CD4-positive, alpha-beta T cell treated with Interleukin-12 subunit alpha and Interleukin-12 subunit beta, for 1 hour (primary cell): ENCODE results near the gene CLOCK.

ENCODE experiments used
- DNase-seq: peaks from one replicate; pipeline ENCODE4 v3.0.0-alpha.2; 2020

Gene CLOCK

GRCh38 chr4:55475394-55476243 is 71.1 kb downstream of the CLOCK start:
- no peak for DNase-seq

GRCh38 chr4:55469979-55470378 is 76.7 kb downstream of the CLOCK start:
- DNase-seq: no peak

GRCh38 chr4:55468724-55469123 is 78.0 kb downstream of the CLOCK start:
- DNase-seq: no peak

- no peak for DNase-seq
These were observed 80.7 kb downstream of the CLOCK start for GRCh38 chr4:55466001-55466400.

GRCh38 chr4:55458611-55459010 is 88.1 kb downstream of the CLOCK start:
- DNase-seq: no peak

GRCh38 chr4:55458164-55458563 is 88.5 kb downstream of the CLOCK start:
- DNase-seq: no peak

GRCh38 chr4:55450566-55450965 is 96.1 kb downstream of the CLOCK start:
- DNase-seq: no peak

GRCh38 chr4:55447831-55448230 is 98.9 kb downstream of the CLOCK start:
- no peak for DNase-seq

GRCh38 chr4:55447108-55447708 is 99.5 kb downstream of the CLOCK start:
- DNase-seq: no peak

GRCh38 chr4:55446578-55446922 is 100.2 kb downstream of the CLOCK start:
- DNase-seq: no peak

GRCh38 chr4:55445921-55446577 is 100.7 kb downstream of the CLOCK start:
- no peak for DNase-seq

- DNase-seq: peak; percentile 16
These were observed 101.9 kb downstream of the CLOCK start for GRCh38 chr4:55444827-55445226.

GRCh38 chr4:55442541-55442940 is 104.2 kb downstream of the CLOCK start:
- DNase-seq: no peak

GRCh38 chr4:55440786-55441185 is 105.9 kb downstream of the CLOCK start:
- DNase-seq: no peak

GRCh38 chr4:55439023-55439422 is 107.7 kb downstream of the CLOCK start:
- DNase-seq: no peak

GRCh38 chr4:55438314-55438713 is 108.4 kb downstream of the CLOCK start:
- no peak for DNase-seq

GRCh38 chr4:55437823-55438222 is 108.9 kb downstream of the CLOCK start:
- DNase-seq: no peak

- no peak for DNase-seq
These were observed 109.3 kb downstream of the CLOCK start for GRCh38 chr4:55437356-55437796.

GRCh38 chr4:55435141-55435841 is 111.4 kb downstream of the CLOCK start:
- peak; percentile 8 for DNase-seq

GRCh38 chr4:55431710-55432336 is 114.9 kb downstream of the CLOCK start:
- no peak for DNase-seq

- no peak for DNase-seq
These were observed 121.9 kb downstream of the CLOCK start for GRCh38 chr4:55424791-55425190.

GRCh38 chr4:55416176-55416575 is 130.5 kb downstream of the CLOCK start:
- DNase-seq: no peak

GRCh38 chr4:55411621-55412020 is 135.1 kb downstream of the CLOCK start:
- DNase-seq: no peak
